PC-3 (cell line): ENCODE results near the gene KLHL28. TPM values are rescaled to one million over a fixed set of nuclear protein-coding genes. Genes with fewer than 3 reads are reported as not detected.

ENCODE experiments used
- ATAC-seq: fragments of 200-7000 bp; cut with Tn5 transposase; 2 replicates; pipeline ENCODE4 v1.9.1; 2020; ENCODE audit warnings: mild to moderate bottlenecking, moderate library complexity
- BruUV-seq: library from RNA; stranded (reverse); fragments of 400-500 nt; replicated peaks from 2 replicates; lab custom pipeline; 2021; lab: Mats Ljungman, UMichigan
- CTCF ChIA-PET: fragments of 300-600 bp; sonication (Branson Sonifier 250); formaldehyde crosslinking; loops from one replicate; lab custom pipeline; 2022; ENCODE audit warnings: antibody characterized with exemption; lab: Charles Lee
- POLR2A ChIA-PET: fragments of 300-600 bp; sonication (Branson Sonifier 250); formaldehyde crosslinking; loops from one replicate; lab custom pipeline; 2022; ENCODE audit warnings: antibody characterized with exemption; ENCODE audit not compliant: unreplicated experiment; lab: Charles Lee
- DNase-seq: peaks from one replicate; pipeline ENCODE4 v3.0.0-alpha.2; 2015
- H2AFZ ChIP-seq: fragments of 300-600 bp; sonication (generic); 2 replicates; pipeline ENCODE4 v1.6.0; 2016; ENCODE audit warnings: antibody characterized with exemption, low read length
- H3F3A ChIP-seq: fragments of 300-600 bp; sonication (generic); one replicate; pipeline ENCODE4 v1.6.0; 2017; ENCODE audit warnings: antibody characterized with exemption, low read length, control low read depth, mild to moderate bottlenecking; ENCODE audit not compliant: unreplicated experiment
- H3K27ac ChIP-seq: fragments of 300-600 bp; sonication (generic); 2 replicates; pipeline ENCODE4 v1.5.1; 2016; ENCODE audit warnings: mild to moderate bottlenecking, low read length
- H3K27me3 ChIP-seq: fragments of 300-600 bp; sonication (generic); 2 replicates; pipeline ENCODE4 v1.6.1; 2016; ENCODE audit warnings: low read length, mixed read lengths
- H3K36me3 ChIP-seq: fragments of 300-600 bp; sonication (generic); 2 replicates; pipeline ENCODE4 v1.6.1; 2016; ENCODE audit warnings: low read depth, mixed run types, low read length, mixed read lengths
- H3K4me1 ChIP-seq: fragments of 300-600 bp; sonication (generic); 2 replicates; pipeline ENCODE4 v1.5.1; 2016; ENCODE audit warnings: low read length; ENCODE audit not compliant: insufficient read depth
- H3K4me2 ChIP-seq: fragments of 300-600 bp; sonication (generic); 2 replicates; pipeline ENCODE4 v1.6.0; 2016; ENCODE audit warnings: low read length
- H3K4me3 ChIP-seq: fragments of 300-600 bp; sonication (generic); 2 replicates; pipeline ENCODE4 v1.5.1; 2016; ENCODE audit warnings: mild to moderate bottlenecking, low read length, mixed read lengths
- H3K79me2 ChIP-seq: fragments of 300-600 bp; sonication (generic); 2 replicates; pipeline ENCODE4 v1.6.1; 2017; ENCODE audit warnings: low read length, mixed read lengths
- H3K9ac ChIP-seq: fragments of 300-600 bp; sonication (generic); 2 replicates; pipeline ENCODE4 v1.6.0; 2016; ENCODE audit warnings: mild to moderate bottlenecking, low read length
- H3K9me2 ChIP-seq: fragments of 300-600 bp; sonication (generic); replicated peaks from 2 replicates; pipeline ENCODE4 v1.6.1; 2016; ENCODE audit warnings: mixed run types, low read length, mixed read lengths
- H3K9me3 ChIP-seq: fragments of 300-600 bp; sonication (generic); 2 replicates; pipeline ENCODE4 v1.6.1; 2016; ENCODE audit warnings: low read length, mixed read lengths
- H4K20me1 ChIP-seq: fragments of 300-600 bp; sonication (generic); 2 replicates; pipeline ENCODE4 v1.6.1; 2016; ENCODE audit warnings: low read length, mixed read lengths
- CTCF ChIP-seq: fragments of 300-600 bp; sonication (generic); conservative IDR thresholded peaks from 2 replicates; pipeline ENCODE4 v1.5.1; 2017; ENCODE audit warnings: antibody characterized with exemption, low read depth, mild to moderate bottlenecking, low read length
- EZH2 ChIP-seq: fragments of 300-600 bp; sonication (generic); IDR thresholded peaks from one replicate; pipeline ENCODE4 v1.6.1; 2017; ENCODE audit warnings: antibody characterized with exemption, mild to moderate bottlenecking, low read length; ENCODE audit not compliant: unreplicated experiment
- EZH2phosphoT487 ChIP-seq: fragments of 300-600 bp; sonication (generic); IDR thresholded peaks from 2 replicates; pipeline ENCODE4 v1.6.1; 2018; ENCODE audit warnings: mild to moderate bottlenecking, antibody characterized with exemption, low read length, borderline replicate concordance
- intact Hi-C: fragments of 100-400 bp; cut with micrococcal nuclease; formaldehyde crosslinking; loops from 2 replicates; pipeline ENCODE4 v1.9.0; 2023
- total RNA-seq: library from RNA; depleted of rRNA; stranded (reverse); fragments of >200 nt; gene quantifications from 2 replicates; pipeline ENCODE4 v1.2.3, GENCODE V29; 2014

Gene KLHL28
- total RNA-seq, 1 experiment from 2014 or later, result 2.5 TPM

- no peak for TF ChIP-seq EZH2phosphoT487
- no peak for TF ChIP-seq CTCF
- TF ChIP-seq EZH2, result no peak
- Histone ChIP-seq H3K4me3 (no peak overlapping the region), H3K79me2 (no peaks in the 10 kb centered on the region), H3K4me2 (no peak overlapping the region), H3K4me1 (no peaks in the 10 kb centered on the region), H3K36me3 (peaks cover 16% of the 10 kb centered on the region; the same call in 1 of the 2 replicates), H2AFZ (no peak overlapping the region), H3F3A (no peaks in the 10 kb centered on the region), H4K20me1 (no peaks in the 10 kb centered on the region), H3K27ac (no peak overlapping the region), H3K9me3 (no peaks in the 10 kb centered on the region), H3K27me3 (no peaks in the 10 kb centered on the region), H3K9ac (no peak overlapping the region), H3K9me2 (no peaks in the 10 kb centered on the region)
- ATAC-seq (no peak), DNase-seq (no peak)
- CTCF ChIA-PET, result no interaction called here
- intact Hi-C loops, result no loop called here
- POLR2A ChIA-PET, result no interaction called here
- BruUV-seq, result no TSS peak
Measured at GRCh38 chr14:44944107-44944506, 17.6 kb downstream of the KLHL28 start.

GRCh38 chr14:44942436-44942835 lies 19.3 kb downstream of the KLHL28 start:
- no peaks in the 10 kb centered on the region for H3K27me3 ChIP-seq
- H3K36me3 ChIP-seq, result peaks cover 20% of the 10 kb centered on the region; the same call in 1 of the 2 replicates
- H4K20me1 ChIP-seq, result no peaks in the 10 kb centered on the region
- H3K27ac ChIP-seq, result no peak overlapping the region
- no peak overlapping the region for H2AFZ ChIP-seq
- intact Hi-C loops, result no loop called here
- H3K4me2 ChIP-seq, result no peak overlapping the region
- no peaks in the 10 kb centered on the region for H3K9me2 ChIP-seq
- no peaks in the 10 kb centered on the region for H3F3A ChIP-seq
- no peak overlapping the region for H3K9ac ChIP-seq
- H3K79me2 ChIP-seq, result no peaks in the 10 kb centered on the region
- ChIA-PET CTCF (no interaction called here), POLR2A (no interaction called here)
- no peaks in the 10 kb centered on the region for H3K9me3 ChIP-seq
- no peak for TF ChIP-seq EZH2
- no peak for TF ChIP-seq CTCF
- no peak for TF ChIP-seq EZH2phosphoT487
- no TSS peak for BruUV-seq
- ATAC-seq (no peak), DNase-seq (no peak)
- no peak overlapping the region for H3K4me3 ChIP-seq
- H3K4me1 ChIP-seq, result no peaks in the 10 kb centered on the region

- H3K9me2 ChIP-seq, result no peaks in the 10 kb centered on the region
- H3K9ac ChIP-seq, result no peak overlapping the region
- no peaks in the 10 kb centered on the region for H3F3A ChIP-seq
- intact Hi-C loops, result no loop called here
- DNase-seq, result no peak
- H3K9me3 ChIP-seq, result no peaks in the 10 kb centered on the region
- TF ChIP-seq EZH2, result no peak
- no peak for TF ChIP-seq EZH2phosphoT487
- no peak for TF ChIP-seq CTCF
- POLR2A ChIA-PET, result interaction anchor here (0.7 kb wide), 1 partner anchor 21 kb away, joined by 22 read pairs; no protein-coding TSS in a partner anchor
- no peaks in the 10 kb centered on the region for H3K79me2 ChIP-seq
- no peak overlapping the region for H3K27ac ChIP-seq
- CTCF ChIA-PET, result no interaction called here
- ATAC-seq, result no peak
- peaks cover 20% of the 10 kb centered on the region; the same call in 1 of the 2 replicates for H3K36me3 ChIP-seq
- H2AFZ ChIP-seq, result no peak overlapping the region
- H3K4me1 ChIP-seq, result no peaks in the 10 kb centered on the region
- H4K20me1 ChIP-seq, result no peaks in the 10 kb centered on the region
- no peak overlapping the region for H3K4me3 ChIP-seq
- BruUV-seq, result no TSS peak
- H3K4me2 ChIP-seq, result no peak overlapping the region
- no peaks in the 10 kb centered on the region for H3K27me3 ChIP-seq
Measured at GRCh38 chr14:44941591-44941990, 20.2 kb downstream of the KLHL28 start.
